ENCODE measurements around the gene PTCH2. TPM values are rescaled to one million over a fixed set of nuclear protein-coding genes. Genes with fewer than 3 reads are reported as not detected.

Gene PTCH2
- total RNA-seq, 1 experiment from 2014 or later, result 0.79 TPM

DNA sequence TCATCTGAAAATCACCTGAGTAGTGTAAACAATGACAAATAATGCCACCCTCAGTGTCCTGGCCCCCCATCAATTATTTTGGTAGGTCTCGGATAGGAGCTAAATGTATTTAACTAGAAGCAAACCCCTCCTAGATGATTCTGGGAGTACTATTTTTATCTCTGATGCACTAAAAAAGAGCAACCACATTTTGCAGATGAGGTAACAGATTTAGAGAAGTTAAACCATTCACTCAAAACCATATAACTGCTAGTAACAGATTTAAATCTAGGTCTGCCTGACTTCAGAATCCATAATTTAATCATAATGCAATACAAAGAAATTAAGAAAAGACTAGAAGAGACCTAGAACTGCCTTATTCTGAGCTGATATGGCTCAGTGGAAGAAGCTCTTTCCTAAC lies 17.3 kb upstream of the PTCH2 start:
- no peak overlapping the region for H3T11ph ChIP-seq (ENCODE audit: low read length)
- H2BK120ac ChIP-seq (ENCODE audit: low read depth, low read length, poor library complexity, severe bottlenecking), result no peak overlapping the region
- no peak overlapping the region for H3K4me3 Mint-ChIP-seq
- H4K8ac ChIP-seq (replicated peaks; ENCODE audit: insufficient read length, low read depth, low read length), result no peak overlapping the region
- H2BK5ac ChIP-seq (ENCODE audit: insufficient read length, low read length), result no peak overlapping the region
- H3K23ac ChIP-seq (ENCODE audit: insufficient read length, low read depth, low read length), result no peak overlapping the region
- H3K27me3 ChIP-seq (ENCODE audit: insufficient read depth, low read length), result no peaks in the 10 kb centered on the region
- H4K20me1 ChIP-seq (ENCODE audit: control insufficient read depth, insufficient read depth, insufficient read length), result no peaks in the 10 kb centered on the region
- TF ChIP-seq, protein P1, sequence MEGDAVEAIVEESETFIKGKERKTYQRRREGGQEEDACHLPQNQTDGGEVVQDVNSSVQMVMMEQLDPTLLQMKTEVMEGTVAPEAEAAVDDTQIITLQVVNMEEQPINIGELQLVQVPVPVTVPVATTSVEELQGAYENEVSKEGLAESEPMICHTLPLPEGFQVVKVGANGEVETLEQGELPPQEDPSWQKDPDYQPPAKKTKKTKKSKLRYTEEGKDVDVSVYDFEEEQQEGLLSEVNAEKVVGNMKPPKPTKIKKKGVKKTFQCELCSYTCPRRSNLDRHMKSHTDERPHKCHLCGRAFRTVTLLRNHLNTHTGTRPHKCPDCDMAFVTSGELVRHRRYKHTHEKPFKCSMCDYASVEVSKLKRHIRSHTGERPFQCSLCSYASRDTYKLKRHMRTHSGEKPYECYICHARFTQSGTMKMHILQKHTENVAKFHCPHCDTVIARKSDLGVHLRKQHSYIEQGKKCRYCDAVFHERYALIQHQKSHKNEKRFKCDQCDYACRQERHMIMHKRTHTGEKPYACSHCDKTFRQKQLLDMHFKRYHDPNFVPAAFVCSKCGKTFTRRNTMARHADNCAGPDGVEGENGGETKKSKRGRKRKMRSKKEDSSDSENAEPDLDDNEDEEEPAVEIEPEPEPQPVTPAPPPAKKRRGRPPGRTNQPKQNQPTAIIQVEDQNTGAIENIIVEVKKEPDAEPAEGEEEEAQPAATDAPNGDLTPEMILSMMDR (conservative IDR thresholded peaks at IDR 0.05), result no peak
- no peaks in the 10 kb centered on the region; a peak in 1 of 5 replicates for H3K9me3 Mint-ChIP-seq
- no peak overlapping the region for H2AFZ ChIP-seq (ENCODE audit: low read length)
- H3K4me1 Mint-ChIP-seq, result peaks cover 4 to 8% of the 10 kb centered on the region in 2 experiments
- H4K91ac ChIP-seq (ENCODE audit: insufficient read length, low read depth, low read length), result no peak overlapping the region
- no peak overlapping the region for H2AK5ac ChIP-seq (ENCODE audit: insufficient read length, low read length)
- peak overlapping the region in 2 of 3 experiments; percentile 35 to 79; a peak in 3 of 7 replicates for H3K27ac Mint-ChIP-seq
- no peak overlapping the region for H3K4me2 ChIP-seq (ENCODE audit: insufficient read depth, insufficient read length, low read length)
- peaks cover 4 to 12% (median 5%) of the 10 kb centered on the region in 3 experiments; a peak in 4 of 7 replicates for H3K36me3 Mint-ChIP-seq (ENCODE audit: insufficient read depth in 1 of 3, low read depth in 3 of 3)
- H3K9me3 ChIP-seq (ENCODE audit: control insufficient read depth, low read depth, low read length), result no peaks in the 10 kb centered on the region
- H3K27me3 Mint-ChIP-seq (ENCODE audit: low read depth), result no peaks in the 10 kb centered on the region; the same call in 1 of the 2 replicates
- no peak overlapping the region for H2BK20ac ChIP-seq (ENCODE audit: low read depth, low read length, poor library complexity, severe bottlenecking)
- no peaks in the 10 kb centered on the region for H3K4me1 ChIP-seq (ENCODE audit: insufficient read depth, low read length)
- H3K79me2 ChIP-seq (ENCODE audit: insufficient read depth, low read length), result no peaks in the 10 kb centered on the region
- no peak overlapping the region for H2BK12ac ChIP-seq (ENCODE audit: insufficient read length, low read depth, low read length)
- H2BK15ac ChIP-seq (ENCODE audit: low read depth, low read length), result no peak overlapping the region
- H3K4ac ChIP-seq (ENCODE audit: low read depth, low read length), result no peak overlapping the region
- H3K56ac ChIP-seq (ENCODE audit: insufficient read length, low read depth, low read length), result no peak overlapping the region
- H3K18ac ChIP-seq (ENCODE audit: insufficient read length, low read depth, low read length), result no peak overlapping the region
- no peak overlapping the region for H3K27ac ChIP-seq (ENCODE audit: insufficient read length, low read depth, low read length)
- no peak overlapping the region for H4K5ac ChIP-seq (ENCODE audit: insufficient read length, low read depth, low read length)
- no peaks in the 10 kb centered on the region for H3K23me2 ChIP-seq (ENCODE audit: insufficient read length, low read depth, low read length, poor library complexity, severe bottlenecking)
- no peaks in the 10 kb centered on the region for H3K79me1 ChIP-seq (ENCODE audit: insufficient read depth, low read depth, low read length, poor library complexity, severe bottlenecking)
- DNase-seq, result no peak
- no CpG with 5 or more reads among the region's 1 CpG for WGBS (ENCODE audit: extremely low coverage, insufficient read length, low lambda C conversion rate)
- no peak overlapping the region for H3K14ac ChIP-seq (ENCODE audit: insufficient read depth, low read length)
- no peak overlapping the region for H3K9ac ChIP-seq (ENCODE audit: extremely low read depth, insufficient read length, low read length)
